Thyroid gland (tissue), 4 donors: Measurements from ENCODE around the gene DNAAF8.

ENCODE experiments used
- POLR2A ChIP-seq, 2 donors: fragments of 450-650 bp; IDR thresholded peaks; one replicate each; pipeline ENCODE4 v1.6.1; 2017; ENCODE audit warnings: antibody characterized with exemption in 2 of 2, mild to moderate bottlenecking in 2 of 2, moderate library complexity in 1 of 2
- TF ChIP-seq, protein P1 (sequence below), 6 experiments: fragments of 200-600 bp in 3 of 6; fragments of 450-650 bp in 3 of 6; sonication (generic) in 3 of 6; IDR thresholded peaks; one replicate each; pipeline ENCODE4 v1.5.1; 2016 to 2019; ENCODE audit warnings: antibody characterized with exemption in 6 of 6, mild to moderate bottlenecking in 2 of 6, inconsistent platforms in 1 of 6, moderate library complexity in 1 of 6

DNA sequence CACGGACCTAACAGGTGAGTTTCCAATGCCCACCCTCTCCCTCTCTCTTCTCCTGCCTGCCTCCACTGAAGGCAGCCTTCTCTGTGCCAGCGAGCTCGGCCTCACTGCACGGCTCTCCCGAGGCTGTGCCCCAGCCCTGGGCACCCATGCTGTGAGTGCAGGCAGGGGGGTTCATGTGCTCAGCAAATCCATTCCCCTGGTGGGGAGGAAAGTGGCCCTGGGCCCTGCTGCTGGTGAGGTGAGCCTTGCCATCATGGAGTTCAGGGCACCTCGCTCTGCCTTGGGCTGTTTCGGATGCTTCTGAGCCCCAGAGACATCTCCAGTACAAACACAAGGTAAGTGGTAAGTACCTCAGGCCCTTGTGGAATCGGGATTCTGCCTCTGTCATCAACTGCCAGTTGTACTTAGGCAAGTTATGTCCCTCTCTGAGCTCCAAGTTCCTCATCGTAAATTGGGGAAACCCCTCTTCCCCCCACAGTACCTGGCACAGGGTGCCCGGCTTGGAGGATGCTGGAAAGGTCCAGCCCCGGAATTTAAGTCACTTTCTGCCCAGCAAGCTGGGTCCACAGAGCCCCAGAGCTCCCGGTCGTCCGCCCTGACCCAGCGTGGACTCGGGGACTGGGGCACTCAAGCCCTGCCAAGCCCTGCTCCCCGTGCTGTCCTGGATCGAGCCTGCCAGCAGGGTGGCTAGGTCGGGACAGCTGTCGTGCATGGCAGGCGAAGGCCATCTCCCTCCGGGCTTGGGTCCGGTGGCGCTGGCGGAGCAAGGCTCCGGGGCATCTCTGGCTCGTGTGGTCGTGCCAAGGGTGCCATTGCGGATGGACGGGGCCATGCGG, 41.7 kb upstream of the DNAAF8 start:
- TF ChIP-seq, protein P1, sequence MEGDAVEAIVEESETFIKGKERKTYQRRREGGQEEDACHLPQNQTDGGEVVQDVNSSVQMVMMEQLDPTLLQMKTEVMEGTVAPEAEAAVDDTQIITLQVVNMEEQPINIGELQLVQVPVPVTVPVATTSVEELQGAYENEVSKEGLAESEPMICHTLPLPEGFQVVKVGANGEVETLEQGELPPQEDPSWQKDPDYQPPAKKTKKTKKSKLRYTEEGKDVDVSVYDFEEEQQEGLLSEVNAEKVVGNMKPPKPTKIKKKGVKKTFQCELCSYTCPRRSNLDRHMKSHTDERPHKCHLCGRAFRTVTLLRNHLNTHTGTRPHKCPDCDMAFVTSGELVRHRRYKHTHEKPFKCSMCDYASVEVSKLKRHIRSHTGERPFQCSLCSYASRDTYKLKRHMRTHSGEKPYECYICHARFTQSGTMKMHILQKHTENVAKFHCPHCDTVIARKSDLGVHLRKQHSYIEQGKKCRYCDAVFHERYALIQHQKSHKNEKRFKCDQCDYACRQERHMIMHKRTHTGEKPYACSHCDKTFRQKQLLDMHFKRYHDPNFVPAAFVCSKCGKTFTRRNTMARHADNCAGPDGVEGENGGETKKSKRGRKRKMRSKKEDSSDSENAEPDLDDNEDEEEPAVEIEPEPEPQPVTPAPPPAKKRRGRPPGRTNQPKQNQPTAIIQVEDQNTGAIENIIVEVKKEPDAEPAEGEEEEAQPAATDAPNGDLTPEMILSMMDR (IDR thresholded peaks at IDR 0.05) = no peak
- no peak for TF ChIP-seq POLR2A (IDR thresholded peaks at IDR 0.05)
